GM11168 (cell line): ENCODE measurements around the gene TMTC3.

Source experiments
- in situ Hi-C: fragments of 300-500 bp; cut with MboI; formaldehyde crosslinking; loops from one replicate; pipeline ENCODE4 v1.12.0; 2022; ENCODE audit warnings: low sequenced_read_pairs; ENCODE audit not compliant: unreplicated experiment

The TMTC3 gene

GRCh38 chr12:88156075-88156654 lies 14.1 kb downstream of the TMTC3 start:
- in situ Hi-C loops = no loop called here

GRCh38 chr12:88163371-88163770 lies 21.3 kb downstream of the TMTC3 start:
- in situ Hi-C loops = no loop called here

- in situ Hi-C loops = no loop called here
These were observed 24.1 kb downstream of the TMTC3 start for GRCh38 chr12:88166179-88166578.

GRCh38 chr12:88167384-88167783 lies 25.3 kb downstream of the TMTC3 start:
- in situ Hi-C loops = no loop called here

- in situ Hi-C loops = no loop called here
These were observed 30.8 kb downstream of the TMTC3 start for GRCh38 chr12:88172844-88173407.

- in situ Hi-C loops = no loop called here
These were observed 33.4 kb downstream of the TMTC3 start for GRCh38 chr12:88175544-88175943.

- in situ Hi-C loops = no loop called here
These were observed 37.4 kb downstream of the TMTC3 start for GRCh38 chr12:88179436-88180014.

GRCh38 chr12:88181881-88182280 lies 39.8 kb downstream of the TMTC3 start:
- in situ Hi-C loops = no loop called here

- in situ Hi-C loops = no loop called here
These were observed 40.3 kb downstream of the TMTC3 start for GRCh38 chr12:88182416-88182815.

- in situ Hi-C loops = no loop called here
These were observed 42.1 kb downstream of the TMTC3 start for GRCh38 chr12:88184196-88184595.

- in situ Hi-C loops = no loop called here
These were observed 43.2 kb downstream of the TMTC3 start for GRCh38 chr12:88185279-88185678.

GRCh38 chr12:88185988-88186387 lies 43.9 kb downstream of the TMTC3 start:
- in situ Hi-C loops = no loop called here

GRCh38 chr12:88187571-88187970 lies 45.5 kb downstream of the TMTC3 start:
- in situ Hi-C loops = no loop called here

GRCh38 chr12:88188180-88188579 lies 46.1 kb downstream of the TMTC3 start:
- in situ Hi-C loops = no loop called here

- in situ Hi-C loops = no loop called here
These were observed 50.3 kb downstream of the TMTC3 start for GRCh38 chr12:88192426-88192825.

GRCh38 chr12:88194868-88195267 lies 52.8 kb downstream of the TMTC3 start:
- in situ Hi-C loops = no loop called here

GRCh38 chr12:88200029-88200428 lies 57.9 kb downstream of the TMTC3 start:
- in situ Hi-C loops = no loop called here

GRCh38 chr12:88202500-88202899 lies 60.4 kb downstream of the TMTC3 start:
- in situ Hi-C loops = no loop called here

GRCh38 chr12:88206601-88207000 lies 64.5 kb downstream of the TMTC3 start:
- in situ Hi-C loops = no loop called here

GRCh38 chr12:88207921-88208620 lies 66.0 kb downstream of the TMTC3 start:
- in situ Hi-C loops = no loop called here

GRCh38 chr12:88208661-88209060 lies 66.6 kb downstream of the TMTC3 start:
- in situ Hi-C loops = no loop called here
